ENCODE measurements around the gene TYMP. TPM values are rescaled to one million over a fixed set of nuclear protein-coding genes. Genes with fewer than 3 reads are reported as not detected.

The TYMP gene
- total RNA-seq, 1 experiment from 2014 or later, result 5.9 TPM

- Histone ChIP-seq H3F3A (ENCODE audit: insufficient read depth, low read depth) (peaks cover 17% of the 10 kb centered on the region), H3K4me1 (replicated peaks; ENCODE audit: insufficient read depth) (peaks cover 13% of the 10 kb centered on the region; the same call in 1 of the 2 replicates), H3K9me3 (ENCODE audit: insufficient read depth, low read depth) (no peaks in the 10 kb centered on the region), H3K79me2 (ENCODE audit: low read depth) (no peaks in the 10 kb centered on the region), H3K27ac (no peak overlapping the region), H2AFZ (no peak overlapping the region), H3K27me3 (ENCODE audit: insufficient read depth, low read depth) (no peaks in the 10 kb centered on the region), H3K36me3 (ENCODE audit: low read depth) (peaks cover 7% of the 10 kb centered on the region), H3K9me2 (ENCODE audit: insufficient read depth) (no peaks in the 10 kb centered on the region), H3K4me2 (peak overlapping the region; percentile 29; the same call in 1 of the 2 replicates), H4K20me1 (ENCODE audit: insufficient read depth) (peaks cover 9% of the 10 kb centered on the region), H3K4me3 (no peak overlapping the region)
- TF ChIP-seq EZH2 (IDR thresholded peaks at IDR 0.05; ENCODE audit: low read depth), result no peak
- no peak for TF ChIP-seq CTCF (conservative IDR thresholded peaks at IDR 0.05)
- ChIA-PET CTCF (no interaction called here), POLR2A (ENCODE audit: unreplicated experiment) (no interaction called here)
- intact Hi-C loops (cut with micrococcal nuclease; ENCODE audit: unreplicated experiment), result no loop called here
- no TSS peak for BruUV-seq (replicated peaks)
- DNase-seq, result no peak
Observed at GRCh38 chr22:50487290-50488005, 42.4 kb downstream of the TYMP start.

GRCh38 chr22:50486561-50487289 is 43.1 kb downstream of the TYMP start, which contains the start of gene MIOX:
Gene MIOX, plus strand, starts transcription at chr22:50486859. Its CDS starts 39 bp downstream, at chr22:50486898.
- H3K36me3 ChIP-seq (ENCODE audit: low read depth), result peaks cover 7% of the 10 kb centered on the region
- H3K4me2 ChIP-seq, result peak within 1 kb of the TSS; percentile 29
- H4K20me1 ChIP-seq (ENCODE audit: insufficient read depth), result peaks cover 9% of the 10 kb centered on the region
- DNase-seq, result peak in 1 of 2 experiments; percentile 53
- peaks cover 17% of the 10 kb centered on the region; the same call in 1 of the 2 replicates for H3K4me1 ChIP-seq (replicated peaks; ENCODE audit: insufficient read depth)
- no peaks in the 10 kb centered on the region for H3K9me2 ChIP-seq (ENCODE audit: insufficient read depth)
- H3K9me3 ChIP-seq (ENCODE audit: insufficient read depth, low read depth), result no peaks in the 10 kb centered on the region
- peaks cover 17% of the 10 kb centered on the region for H3F3A ChIP-seq (ENCODE audit: insufficient read depth, low read depth)
- CTCF ChIA-PET, result no interaction called here
- H3K79me2 ChIP-seq (ENCODE audit: low read depth), result no peaks in the 10 kb centered on the region
- no peak within 1 kb of the TSS for H3K27ac ChIP-seq
- TF ChIP-seq CTCF (conservative IDR thresholded peaks at IDR 0.05) (no peak), EZH2 (IDR thresholded peaks at IDR 0.05; ENCODE audit: low read depth) (no peak)
- H3K27me3 ChIP-seq (ENCODE audit: insufficient read depth, low read depth), result no peaks in the 10 kb centered on the region
- POLR2A ChIA-PET (ENCODE audit: unreplicated experiment), result no interaction called here
- no TSS peak for BruUV-seq (replicated peaks)
- no peak within 1 kb of the TSS for H3K4me3 ChIP-seq
- intact Hi-C loops (cut with micrococcal nuclease; ENCODE audit: unreplicated experiment), result no loop called here
- no peak within 1 kb of the TSS for H2AFZ ChIP-seq

- intact Hi-C loops (cut with micrococcal nuclease; ENCODE audit: unreplicated experiment), result no loop called here
Observed at GRCh38 chr22:50485221-50486131, 44.3 kb downstream of the TYMP start.

More at GRCh38 chr22:50485221-50486131, 44.3 kb downstream of the TYMP start:
- Histone ChIP-seq H3K4me2 (no peak overlapping the region), H3F3A (ENCODE audit: insufficient read depth, low read depth) (peaks cover 18% of the 10 kb centered on the region), H3K27me3 (ENCODE audit: insufficient read depth, low read depth) (no peaks in the 10 kb centered on the region), H3K9me2 (ENCODE audit: insufficient read depth) (no peaks in the 10 kb centered on the region), H3K9me3 (ENCODE audit: insufficient read depth, low read depth) (no peaks in the 10 kb centered on the region), H3K79me2 (ENCODE audit: low read depth) (no peaks in the 10 kb centered on the region), H4K20me1 (ENCODE audit: insufficient read depth) (peaks cover 9% of the 10 kb centered on the region), H2AFZ (no peak overlapping the region), H3K27ac (no peak overlapping the region), H3K4me3 (no peak overlapping the region), H3K4me1 (replicated peaks; ENCODE audit: insufficient read depth) (peaks cover 17% of the 10 kb centered on the region; the same call in 1 of the 2 replicates), H3K36me3 (ENCODE audit: low read depth) (peaks cover 7% of the 10 kb centered on the region)
- peak in 1 of 2 experiments; percentile 77 for DNase-seq
- ChIA-PET CTCF (interaction anchor here (0.9 kb wide), 1 partner anchor 40 kb away, joined by 3 read pairs; the partner anchor contains the start of gene SCO2), POLR2A (ENCODE audit: unreplicated experiment) (interaction anchor here (0.6 kb wide), 1 partner anchor 13 kb away, joined by 3 read pairs; no protein-coding TSS in a partner anchor)
- no TSS peak for BruUV-seq (replicated peaks)
- no peak for TF ChIP-seq EZH2 (IDR thresholded peaks at IDR 0.05; ENCODE audit: low read depth)
- TF ChIP-seq CTCF (conservative IDR thresholded peaks at IDR 0.05), result no peak; the same call in 1 of the 2 replicates
